GM13976 (cell line): ENCODE data around the gene MX1.
"Not testable (repeated sequence)": the region's sequence is repeated elsewhere in the genome, so short reads cannot be mapped to it uniquely, and the experiment has no call there.

Experiments
- DNase-seq: peaks from one replicate; pipeline ENCODE4 v3.0.0; 2012; ENCODE audit warnings: low spot score
- in situ Hi-C: fragments of 300-500 bp; cut with MboI; formaldehyde crosslinking; loops from one replicate; pipeline ENCODE4 v1.12.0; 2022; ENCODE audit warnings: low sequenced_read_pairs, mixed read lengths, inconsistent platforms; ENCODE audit not compliant: unreplicated experiment
- TF ChIP-seq, protein P1 (sequence below): IDR thresholded peaks from 2 replicates; pipeline ENCODE4 v1.5.1; 2012; ENCODE audit warnings: borderline replicate concordance, mild to moderate bottlenecking; ENCODE audit not compliant: insufficient read depth; ENCODE audit errors: extremely low read depth, missing control alignments, control extremely low read depth

The MX1 gene

DNA sequence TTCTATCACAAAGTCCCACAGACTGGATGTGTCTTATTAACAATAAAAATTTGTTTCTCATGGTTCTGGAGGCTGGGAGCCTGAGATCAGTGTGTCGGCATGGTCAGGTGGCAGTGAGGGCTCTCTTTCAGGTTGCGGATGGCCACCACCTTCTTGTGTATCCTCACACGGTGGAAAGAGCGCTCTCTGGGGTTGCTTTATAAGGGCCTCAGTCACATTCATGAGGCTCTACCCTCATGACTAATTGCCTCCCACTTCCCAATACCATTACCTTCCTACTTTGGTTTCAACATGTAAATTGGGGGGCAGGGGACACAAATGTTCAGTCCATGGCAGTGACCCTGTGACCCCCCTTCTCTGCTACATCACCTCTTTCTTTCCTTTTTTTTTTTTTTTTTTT is 20.7 kb upstream of the MX1 start:
- in situ Hi-C loops, result no loop called here
- DNase-seq, result no peak
- TF ChIP-seq, protein P1, sequence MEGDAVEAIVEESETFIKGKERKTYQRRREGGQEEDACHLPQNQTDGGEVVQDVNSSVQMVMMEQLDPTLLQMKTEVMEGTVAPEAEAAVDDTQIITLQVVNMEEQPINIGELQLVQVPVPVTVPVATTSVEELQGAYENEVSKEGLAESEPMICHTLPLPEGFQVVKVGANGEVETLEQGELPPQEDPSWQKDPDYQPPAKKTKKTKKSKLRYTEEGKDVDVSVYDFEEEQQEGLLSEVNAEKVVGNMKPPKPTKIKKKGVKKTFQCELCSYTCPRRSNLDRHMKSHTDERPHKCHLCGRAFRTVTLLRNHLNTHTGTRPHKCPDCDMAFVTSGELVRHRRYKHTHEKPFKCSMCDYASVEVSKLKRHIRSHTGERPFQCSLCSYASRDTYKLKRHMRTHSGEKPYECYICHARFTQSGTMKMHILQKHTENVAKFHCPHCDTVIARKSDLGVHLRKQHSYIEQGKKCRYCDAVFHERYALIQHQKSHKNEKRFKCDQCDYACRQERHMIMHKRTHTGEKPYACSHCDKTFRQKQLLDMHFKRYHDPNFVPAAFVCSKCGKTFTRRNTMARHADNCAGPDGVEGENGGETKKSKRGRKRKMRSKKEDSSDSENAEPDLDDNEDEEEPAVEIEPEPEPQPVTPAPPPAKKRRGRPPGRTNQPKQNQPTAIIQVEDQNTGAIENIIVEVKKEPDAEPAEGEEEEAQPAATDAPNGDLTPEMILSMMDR, result no peak

DNA sequence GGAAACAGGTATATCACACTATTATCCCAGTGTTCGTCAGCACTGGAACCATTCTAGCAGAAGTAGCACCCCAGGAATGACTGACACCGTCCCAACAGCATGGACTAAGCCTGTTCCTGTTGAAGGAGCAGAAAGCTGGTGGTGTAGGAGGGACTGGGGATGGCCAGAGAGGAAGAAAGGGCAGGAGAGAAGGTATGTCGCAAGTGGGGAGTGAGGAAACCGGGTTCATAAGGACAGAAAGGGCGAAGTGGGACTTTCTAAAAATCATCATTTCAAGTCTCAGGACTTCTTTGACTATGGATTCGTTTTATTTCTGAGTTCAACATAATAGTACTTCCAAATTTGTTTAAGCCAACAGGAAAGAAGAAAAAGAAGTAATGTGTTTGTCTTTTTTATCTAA is 19.7 kb upstream of the MX1 start:
- TF ChIP-seq, protein P1, result no peak
- in situ Hi-C loops, result no loop called here
- DNase-seq, result no peak

DNA sequence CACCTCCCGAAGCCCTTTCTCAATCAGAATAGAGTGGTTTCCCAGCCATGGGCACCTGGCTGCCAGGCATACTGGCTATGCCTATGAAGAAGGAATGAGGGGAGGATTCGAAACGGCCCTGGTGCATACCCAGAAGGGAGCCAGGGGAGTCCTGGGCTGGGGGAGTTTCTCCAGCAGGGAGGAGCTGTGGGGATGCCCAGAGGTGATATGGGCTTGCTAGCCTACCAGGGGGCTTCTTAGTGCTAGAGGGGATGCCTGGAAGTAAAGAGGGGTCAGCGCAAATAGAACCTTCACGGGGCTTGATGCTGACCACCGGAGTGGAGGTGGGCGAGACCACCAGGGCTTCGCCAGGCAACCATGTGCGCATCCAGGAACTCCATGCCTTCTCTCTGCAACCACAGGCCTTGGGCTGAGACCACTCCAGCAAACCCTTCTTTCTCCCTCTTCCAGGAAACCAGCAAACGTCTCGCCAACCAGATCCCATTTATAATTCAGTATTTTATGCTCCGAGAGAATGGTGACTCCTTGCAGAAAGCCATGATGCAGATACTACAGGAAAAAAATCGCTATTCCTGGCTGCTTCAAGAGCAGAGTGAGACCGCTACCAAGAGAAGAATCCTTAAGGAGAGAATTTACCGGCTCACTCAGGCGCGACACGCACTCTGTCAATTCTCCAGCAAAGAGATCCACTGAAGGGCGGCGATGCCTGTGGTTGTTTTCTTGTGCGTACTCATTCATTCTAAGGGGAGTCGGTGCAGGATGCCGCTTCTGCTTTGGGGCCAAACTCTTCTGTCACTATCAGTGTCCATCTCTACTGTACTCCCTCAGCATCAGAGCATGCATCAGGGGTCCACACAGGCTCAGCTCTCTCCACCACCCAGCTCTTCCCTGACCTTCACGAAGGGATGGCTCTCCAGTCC is 18.2 kb upstream of the MX1 start:
- in situ Hi-C loops, result no loop called here
- DNase-seq, result no peak
- TF ChIP-seq, protein P1, result no peak

DNA sequence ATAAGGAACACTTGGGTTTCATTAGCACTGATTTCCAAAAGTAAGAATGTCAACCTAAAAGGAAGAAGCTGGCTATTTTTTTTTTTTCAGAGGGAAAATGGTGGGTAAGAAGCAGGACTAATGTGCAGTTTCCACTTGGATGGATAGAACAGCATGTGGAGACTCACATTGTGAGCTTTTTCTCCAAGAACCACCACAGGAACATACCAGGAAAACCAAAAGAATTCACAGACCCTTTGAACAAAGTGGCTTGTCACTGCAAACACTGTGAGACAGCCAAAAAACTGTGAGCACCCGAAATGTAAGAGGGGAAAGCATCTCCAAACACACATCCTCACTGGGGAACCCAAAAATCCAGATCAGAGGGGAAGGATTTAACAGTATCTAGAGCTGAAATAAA is 15.7 kb upstream of the MX1 start:
- no peak for DNase-seq
- TF ChIP-seq, protein P1, result no peak
- in situ Hi-C loops, result no loop called here

DNA sequence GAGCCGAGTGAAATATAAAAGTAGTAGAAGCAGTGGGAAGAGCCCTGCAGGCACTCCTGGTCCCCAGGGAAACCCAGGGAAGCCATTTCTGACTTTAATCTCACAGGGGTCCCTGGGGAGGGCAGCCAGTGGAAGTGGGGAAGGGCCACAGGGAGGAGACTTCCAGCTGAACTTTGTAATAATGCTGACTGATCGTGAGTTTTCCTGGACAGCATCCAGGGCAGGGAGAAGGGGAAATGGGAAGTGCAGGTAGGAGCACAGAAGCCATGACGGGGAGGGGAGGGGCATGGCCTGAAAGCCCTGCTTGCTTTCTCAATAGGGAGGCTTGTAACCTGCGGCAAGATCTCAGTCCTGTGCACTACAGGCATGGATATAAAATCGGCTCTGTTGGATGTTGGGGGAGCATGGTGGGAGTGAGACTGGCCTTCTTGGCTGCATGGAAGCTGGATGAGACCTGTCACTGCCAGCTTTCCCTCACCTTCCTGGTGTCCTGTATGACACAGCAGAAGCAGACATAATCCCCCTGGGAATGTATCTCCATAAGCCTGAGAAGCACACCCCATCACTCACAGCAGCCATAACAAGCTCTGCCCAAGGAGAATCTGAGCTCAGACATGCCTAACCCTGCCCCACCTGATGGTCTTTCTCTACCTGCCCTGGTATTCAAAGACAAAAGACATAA is 15.1 kb upstream of the MX1 start:
- in situ Hi-C loops, result no loop called here
- TF ChIP-seq, protein P1, result no peak
- DNase-seq, result no peak

DNA sequence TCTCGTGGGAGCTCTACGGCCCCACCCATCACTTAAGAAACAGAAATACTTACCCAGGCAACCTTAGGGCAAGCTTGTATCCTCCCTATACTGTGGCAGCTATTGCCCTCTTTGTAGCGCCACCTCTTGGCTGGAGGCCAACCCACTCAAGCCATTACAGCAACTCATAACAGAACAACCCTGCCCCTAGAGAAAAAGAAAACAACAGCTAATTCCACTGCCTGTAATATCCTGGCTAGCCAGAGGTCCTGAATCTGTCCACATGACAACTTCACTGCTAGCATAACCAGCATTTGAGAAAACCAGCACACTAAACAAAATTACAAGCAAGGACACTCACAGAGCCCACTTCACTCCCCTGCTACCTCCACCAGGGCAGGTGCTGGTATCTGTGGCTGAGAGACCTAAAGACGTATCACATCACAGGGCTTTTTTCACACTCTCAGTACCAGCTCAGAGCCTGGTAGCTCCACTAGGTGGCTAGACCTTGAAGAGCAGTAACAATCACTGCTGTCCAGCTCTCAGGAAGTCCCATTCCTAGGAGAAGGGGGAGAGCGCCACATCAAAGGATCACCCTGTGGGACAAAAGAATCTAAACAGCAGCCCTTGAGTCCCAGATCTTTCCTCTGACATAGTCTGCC is 14.5 kb upstream of the MX1 start:
- TF ChIP-seq, protein P1, result no peak
- no peak for DNase-seq
- in situ Hi-C loops, result no loop called here

DNA sequence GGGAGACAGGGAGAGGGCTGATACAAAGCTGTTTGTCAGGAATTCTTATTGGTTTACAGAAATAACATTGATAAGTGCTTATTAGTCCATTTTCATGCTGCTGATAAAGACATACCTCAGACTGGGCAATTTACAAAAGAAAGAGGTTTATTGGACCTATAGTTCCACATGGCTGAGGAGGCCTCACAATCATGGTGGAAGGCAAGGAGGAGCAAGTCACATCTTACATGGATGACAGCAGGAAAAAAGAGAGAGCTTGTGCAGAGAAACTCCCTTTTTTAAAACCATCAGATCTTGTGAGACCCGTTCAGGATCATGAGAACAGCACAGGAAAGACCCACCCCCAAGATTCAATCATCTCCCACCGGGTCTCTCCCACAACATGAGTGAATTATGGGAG is 8.5 kb upstream of the MX1 start:
- DNase-seq, in situ Hi-C loops: not testable (repeated sequence)
